HG02884 (cell line): Measurements from ENCODE around the gene GNL3.

ENCODE experiments used
- ATAC-seq: cut with Tn5 transposase; IDR thresholded peaks from one replicate; pipeline ENCODE4 v1.9.1; 2021; ENCODE audit warnings: mild to moderate bottlenecking, moderate library complexity; ENCODE audit not compliant: unreplicated experiment

The GNL3 gene

GRCh38 chr3:52688266-52688665, 2.4 kb downstream of the GNL3 start:
- no peak for ATAC-seq

- ATAC-seq: no peak
Measured at GRCh38 chr3:52689151-52689550, 3.3 kb downstream of the GNL3 start.

- ATAC-seq: no peak
Measured at GRCh38 chr3:52690560-52690959, 4.7 kb downstream of the GNL3 start.

GRCh38 chr3:52693071-52693470, 7.2 kb downstream of the GNL3 start:
- no peak for ATAC-seq

GRCh38 chr3:52694528-52695189, 8.8 kb downstream of the GNL3 start:
- no peak for ATAC-seq

- no peak for ATAC-seq
Measured at GRCh38 chr3:52695798-52696671, 10.2 kb downstream of the GNL3 start.

- no peak for ATAC-seq
Measured at GRCh38 chr3:52696830-52697631, 11.2 kb downstream of the GNL3 start.

GRCh38 chr3:52697632-52697965, 11.8 kb downstream of the GNL3 start:
- no peak for ATAC-seq

- no peak for ATAC-seq
Measured at GRCh38 chr3:52703341-52703740, 17.5 kb downstream of the GNL3 start.

- ATAC-seq: no peak
Measured at GRCh38 chr3:52704611-52705437, 19.0 kb downstream of the GNL3 start.

GRCh38 chr3:52705438-52705687, 19.5 kb downstream of the GNL3 start:
- no peak for ATAC-seq

- peak; percentile 65 for ATAC-seq
Measured at GRCh38 chr3:52705688-52706686, 20.2 kb downstream of the GNL3 start, which contains the start of the genes GLT8D1 and SPCS1. TSS of gene GLT8D1 (minus strand) at chr3:52705791. CDS start at chr3:52700460, 5,331 bp downstream. TSS of gene SPCS1 (plus strand) at chr3:52706106. CDS start at chr3:52706247, 141 bp downstream.

GRCh38 chr3:52707585-52707984, 21.8 kb downstream of the GNL3 start:
- no peak for ATAC-seq

GRCh38 chr3:52710512-52710911, 24.7 kb downstream of the GNL3 start:
- ATAC-seq: no peak

GRCh38 chr3:52712291-52713212, 26.7 kb downstream of the GNL3 start:
- ATAC-seq: no peak

- no peak for ATAC-seq
Measured at GRCh38 chr3:52714335-52715302, 28.8 kb downstream of the GNL3 start.

GRCh38 chr3:52715714-52716305, 30.0 kb downstream of the GNL3 start:
- ATAC-seq: no peak
